ENCODE measurements around the gene ITGAV. TPM values are rescaled to one million over a fixed set of nuclear protein-coding genes. Genes with fewer than 3 reads are reported as not detected.

Gene ITGAV
- total and polyA plus RNA-seq, 2 donors from 2014 or later, result 26.3 to 99.0 TPM

DNA sequence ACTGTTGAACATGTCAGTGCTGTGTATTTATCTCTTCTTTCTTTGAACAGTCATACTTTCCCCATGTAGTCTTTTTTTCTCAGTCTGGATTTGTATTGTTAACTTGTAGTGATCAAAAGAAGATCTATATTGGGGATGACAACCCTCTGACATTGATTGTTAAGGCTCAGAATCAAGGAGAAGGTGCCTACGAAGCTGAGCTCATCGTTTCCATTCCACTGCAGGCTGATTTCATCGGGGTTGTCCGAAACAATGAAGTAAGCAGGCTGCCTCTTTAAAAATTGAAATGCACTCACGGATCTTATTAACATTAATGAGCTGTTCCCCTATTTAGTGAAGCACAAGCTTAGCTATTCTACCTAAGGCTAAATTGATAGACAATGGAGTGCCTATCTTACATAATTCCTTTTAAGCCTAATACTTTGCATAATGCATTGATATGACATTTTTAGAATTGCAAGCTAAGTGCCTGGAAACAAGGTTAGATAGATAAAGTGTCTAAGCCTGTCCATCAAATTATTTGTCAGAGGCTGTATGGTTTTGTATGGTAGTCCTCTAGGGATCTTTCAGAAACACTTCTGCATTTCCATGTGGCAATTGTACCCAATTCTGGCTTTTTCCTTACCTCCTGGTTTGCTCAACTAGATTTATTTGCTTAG, 74.7 kb downstream of the ITGAV start:
- Histone ChIP-seq H3K27ac (ENCODE audit: low read depth in 2 of 2, low read length in 2 of 2) (no peak overlapping the region), H3K27me3 (ENCODE audit: control insufficient read depth, insufficient read depth, low read length) (no peaks in the 10 kb centered on the region), H3K9ac (ENCODE audit: low read length in 3 of 3) (no peak overlapping the region), H3K36me3 (ENCODE audit: control insufficient read depth in 2 of 3, insufficient read depth in 3 of 3, low read length in 3 of 3) (peaks cover 3 to 27% (median 25%) of the 10 kb centered on the region in 3 donors), H3K9me3 (ENCODE audit: control insufficient read depth in 2 of 3, insufficient read depth in 1 of 3, low read length in 3 of 3) (no peaks in the 10 kb centered on the region), H3K4me3 (ENCODE audit: low read length in 3 of 3) (no peak overlapping the region), H3K4me1 (ENCODE audit: control insufficient read depth in 2 of 3, insufficient read depth in 2 of 3, low read depth in 1 of 3, low read length in 3 of 3) (no peaks in the 10 kb centered on the region)
- TF ChIP-seq, protein P1, sequence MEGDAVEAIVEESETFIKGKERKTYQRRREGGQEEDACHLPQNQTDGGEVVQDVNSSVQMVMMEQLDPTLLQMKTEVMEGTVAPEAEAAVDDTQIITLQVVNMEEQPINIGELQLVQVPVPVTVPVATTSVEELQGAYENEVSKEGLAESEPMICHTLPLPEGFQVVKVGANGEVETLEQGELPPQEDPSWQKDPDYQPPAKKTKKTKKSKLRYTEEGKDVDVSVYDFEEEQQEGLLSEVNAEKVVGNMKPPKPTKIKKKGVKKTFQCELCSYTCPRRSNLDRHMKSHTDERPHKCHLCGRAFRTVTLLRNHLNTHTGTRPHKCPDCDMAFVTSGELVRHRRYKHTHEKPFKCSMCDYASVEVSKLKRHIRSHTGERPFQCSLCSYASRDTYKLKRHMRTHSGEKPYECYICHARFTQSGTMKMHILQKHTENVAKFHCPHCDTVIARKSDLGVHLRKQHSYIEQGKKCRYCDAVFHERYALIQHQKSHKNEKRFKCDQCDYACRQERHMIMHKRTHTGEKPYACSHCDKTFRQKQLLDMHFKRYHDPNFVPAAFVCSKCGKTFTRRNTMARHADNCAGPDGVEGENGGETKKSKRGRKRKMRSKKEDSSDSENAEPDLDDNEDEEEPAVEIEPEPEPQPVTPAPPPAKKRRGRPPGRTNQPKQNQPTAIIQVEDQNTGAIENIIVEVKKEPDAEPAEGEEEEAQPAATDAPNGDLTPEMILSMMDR (IDR thresholded peaks at IDR 0.05; ENCODE audit: borderline replicate concordance, extremely low read depth, insufficient read depth), result no peak
- FAIRE-seq (no peak), DNase-seq (no peak)
- intact Hi-C loops (cut with DNase I), result no loop called here

DNA sequence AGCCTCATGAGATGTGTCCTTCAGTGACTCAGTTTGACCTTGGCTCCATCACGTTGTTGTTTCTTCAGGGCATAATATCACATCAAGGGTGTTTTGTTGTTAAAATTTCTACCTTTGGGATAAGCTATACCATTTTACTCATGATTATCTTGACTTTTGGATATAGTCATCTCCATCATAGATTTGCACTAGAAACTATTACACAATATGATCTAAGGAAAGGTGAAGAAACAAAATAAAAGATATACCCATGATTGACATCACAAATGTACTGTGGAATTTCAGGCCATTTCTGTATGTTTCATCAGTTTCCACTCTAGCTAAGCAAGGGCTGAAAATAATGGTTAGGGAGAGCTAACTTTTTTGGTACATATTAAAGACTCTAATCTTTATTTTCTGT, 79.3 kb downstream of the ITGAV start:
- no peak overlapping the region for H3K27ac ChIP-seq (ENCODE audit: low read depth in 2 of 2, low read length in 2 of 2)
- peaks cover 0 to 13% (median 2%) of the 10 kb centered on the region in 3 donors for H3K9me3 ChIP-seq (ENCODE audit: control insufficient read depth in 2 of 3, insufficient read depth in 1 of 3, low read length in 3 of 3)
- no peak overlapping the region for H3K9ac ChIP-seq (ENCODE audit: low read length in 3 of 3)
- no peaks in the 10 kb centered on the region for H3K27me3 ChIP-seq (ENCODE audit: control insufficient read depth, insufficient read depth, low read length)
- DNase-seq, result no peak
- intact Hi-C loops (cut with DNase I), result no loop called here
- H3K4me3 ChIP-seq (ENCODE audit: low read length in 3 of 3), result no peak overlapping the region
- H3K36me3 ChIP-seq (ENCODE audit: control insufficient read depth in 2 of 3, insufficient read depth in 3 of 3, low read length in 3 of 3), result peaks cover 5 to 63% (median 49%) of the 10 kb centered on the region in 3 donors
- TF ChIP-seq, protein P1 (IDR thresholded peaks at IDR 0.05; ENCODE audit: borderline replicate concordance, extremely low read depth, insufficient read depth), result no peak
- H3K4me1 ChIP-seq (ENCODE audit: control insufficient read depth in 2 of 3, insufficient read depth in 2 of 3, low read depth in 1 of 3, low read length in 3 of 3), result no peaks in the 10 kb centered on the region
- FAIRE-seq, result no peak

DNA sequence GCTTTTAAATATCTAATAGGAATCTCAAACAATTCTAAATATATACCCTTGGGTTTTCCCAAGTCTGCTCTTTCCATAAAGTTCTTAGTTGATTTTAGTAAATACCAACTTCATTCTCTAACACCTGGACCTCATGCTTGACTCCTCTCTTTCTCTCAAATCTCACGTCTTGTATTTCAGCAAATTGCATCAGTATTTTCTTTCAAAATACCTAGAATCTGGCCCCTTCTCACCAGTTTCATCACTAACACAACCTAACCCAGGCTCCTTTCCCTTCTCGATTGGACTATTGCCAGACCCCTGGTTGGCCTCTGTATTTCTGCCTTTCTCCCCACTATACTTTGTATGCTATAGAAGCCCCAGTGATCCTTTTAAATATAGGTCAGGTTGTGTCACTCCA, 81.0 kb downstream of the ITGAV start:
- TF ChIP-seq, protein P1 (IDR thresholded peaks at IDR 0.05; ENCODE audit: borderline replicate concordance, extremely low read depth, insufficient read depth), result no peak
- no peak overlapping the region for H3K27ac ChIP-seq (ENCODE audit: low read depth in 2 of 2, low read length in 2 of 2)
- H3K27me3 ChIP-seq (ENCODE audit: control insufficient read depth, insufficient read depth, low read length), result no peaks in the 10 kb centered on the region
- no peak for FAIRE-seq
- peaks cover 0 to 13% (median 2%) of the 10 kb centered on the region in 3 donors for H3K9me3 ChIP-seq (ENCODE audit: control insufficient read depth in 2 of 3, insufficient read depth in 1 of 3, low read length in 3 of 3)
- H3K4me1 ChIP-seq (ENCODE audit: control insufficient read depth in 2 of 3, insufficient read depth in 2 of 3, low read depth in 1 of 3, low read length in 3 of 3), result no peaks in the 10 kb centered on the region
- intact Hi-C loops (cut with DNase I), result no loop called here
- DNase-seq, result no peak
- peaks cover 5 to 59% (median 44%) of the 10 kb centered on the region in 3 donors for H3K36me3 ChIP-seq (ENCODE audit: control insufficient read depth in 2 of 3, insufficient read depth in 3 of 3, low read length in 3 of 3)
- no peak overlapping the region for H3K4me3 ChIP-seq (ENCODE audit: low read length in 3 of 3)
- H3K9ac ChIP-seq (ENCODE audit: low read length in 3 of 3), result no peak overlapping the region

Data from kidney (tissue), 14 donors.